SW 1271 (cell line): Measurements from ENCODE around the gene MYMX.
A peak's percentile ranks its signal among the peaks of the same experiment; 100 is the strongest.

Experiments used
- DNase-seq, 2 experiments: peaks; one replicate each; lab custom pipeline; 2025; lab: John Stamatoyannopoulos, UW

MYMX gene

DNA sequence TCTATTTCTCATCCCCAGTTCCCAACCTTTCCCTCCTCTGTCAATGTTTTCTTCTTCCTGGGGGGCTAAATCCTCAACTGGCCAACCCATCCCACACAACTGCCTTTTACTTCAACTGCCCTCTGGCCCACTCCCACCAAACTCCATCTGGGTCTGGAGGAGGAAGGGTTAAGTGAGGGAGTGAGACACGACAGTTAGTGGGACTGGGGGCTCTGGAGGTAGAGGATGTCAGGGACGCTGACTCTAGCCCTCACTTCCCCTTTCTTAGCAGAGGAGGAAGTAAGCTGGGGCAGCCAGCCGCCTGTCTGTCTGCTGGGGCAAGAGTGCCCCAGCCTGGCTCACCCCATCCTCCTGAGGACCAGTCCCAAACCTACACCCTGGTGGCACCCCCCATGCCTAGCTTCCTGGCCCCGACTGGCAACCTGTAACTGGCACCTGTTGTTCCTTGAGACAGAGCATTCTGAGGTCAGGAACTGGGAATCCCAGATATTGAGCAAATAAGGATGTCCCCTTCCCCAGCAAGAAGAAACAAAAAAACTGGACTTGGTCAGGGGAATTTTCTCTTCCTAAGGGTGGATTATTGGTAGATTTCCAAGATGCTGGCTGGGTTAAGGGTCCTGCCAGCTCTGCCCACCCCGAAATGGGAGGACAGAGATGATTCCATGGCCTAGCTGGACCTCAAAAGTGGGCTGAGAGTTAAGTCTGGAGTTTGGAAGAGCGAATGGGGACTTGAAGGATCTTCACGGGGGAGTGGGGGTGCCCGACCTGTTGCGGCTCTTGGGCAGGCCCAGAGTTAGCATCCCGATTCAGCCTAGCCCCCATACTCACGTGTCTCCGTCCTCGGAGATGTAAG is 47.7 kb downstream of the MYMX start:
- no peak for DNase-seq

DNA sequence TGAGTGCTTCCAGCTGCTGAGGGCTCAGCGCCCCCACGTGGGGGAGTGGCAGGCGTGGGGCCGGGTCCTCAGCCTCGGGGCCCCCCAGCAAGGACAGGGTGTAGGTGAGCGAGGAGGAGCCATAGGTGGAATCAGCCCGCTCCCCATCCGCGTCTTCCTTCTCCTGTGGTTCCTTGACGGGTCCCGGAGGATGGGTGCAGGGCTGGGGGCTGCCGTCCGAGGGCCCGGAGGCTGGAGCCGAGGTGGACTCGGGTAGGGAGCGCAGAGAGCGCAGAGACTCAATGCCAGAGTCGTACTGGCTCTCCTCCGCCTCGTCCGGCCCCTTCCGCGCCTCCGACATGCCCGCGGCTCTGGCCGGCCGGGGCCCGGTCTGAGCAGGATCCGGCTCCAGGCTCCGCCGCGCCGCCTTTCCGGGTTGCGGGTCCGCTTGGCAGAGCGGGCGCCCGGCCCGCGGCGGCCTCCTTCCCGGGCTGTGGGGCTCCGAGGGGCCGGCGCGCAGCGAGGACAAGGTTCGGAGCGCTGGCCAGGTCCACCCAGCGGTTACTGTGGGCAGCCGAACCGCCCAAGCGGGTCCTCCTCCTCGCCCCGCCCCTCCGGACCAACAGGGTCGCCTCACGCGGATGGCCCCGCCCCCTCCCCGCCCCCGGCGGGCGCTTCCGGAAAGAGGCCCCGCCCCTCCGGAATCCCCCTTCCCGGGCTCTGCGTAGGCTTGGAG is 48.4 kb downstream of the MYMX start, which contains the start of gene NFKBIE:
NFKBIE (minus strand) TSS at position 545 of the 715 bp plus-strand sequence; CDS start at position 340, 205 bp downstream.
- DNase-seq: peak; percentile 83 to 84

DNA sequence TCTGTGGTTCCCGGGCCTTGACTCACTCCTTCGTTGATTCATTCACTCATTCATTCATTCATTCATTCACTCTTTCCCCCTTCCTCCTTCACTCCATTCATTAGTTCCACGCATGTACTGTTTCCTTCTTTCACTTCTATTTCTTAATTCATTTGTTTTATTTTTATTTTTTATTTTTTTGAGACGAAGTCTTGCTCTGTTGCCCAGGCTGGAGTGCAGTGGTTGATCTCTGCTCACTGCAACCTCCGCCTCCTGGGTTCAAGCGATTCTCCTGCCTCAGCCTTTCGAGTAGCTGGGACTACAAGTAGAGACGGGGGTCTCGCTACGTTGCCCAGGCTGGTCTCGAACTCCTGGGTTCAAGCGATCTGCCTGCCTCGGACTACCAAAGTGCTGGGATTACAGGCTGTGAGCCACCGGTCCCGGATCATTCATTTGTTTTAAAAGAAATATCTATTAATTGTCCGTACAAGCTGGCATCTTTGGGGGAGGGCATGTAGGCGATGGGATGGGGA is 49.1 kb downstream of the MYMX start:
- no peak for DNase-seq

GRCh38 chr6:44266347-44266746 is 49.6 kb downstream of the MYMX start:
- no peak for DNase-seq

DNA sequence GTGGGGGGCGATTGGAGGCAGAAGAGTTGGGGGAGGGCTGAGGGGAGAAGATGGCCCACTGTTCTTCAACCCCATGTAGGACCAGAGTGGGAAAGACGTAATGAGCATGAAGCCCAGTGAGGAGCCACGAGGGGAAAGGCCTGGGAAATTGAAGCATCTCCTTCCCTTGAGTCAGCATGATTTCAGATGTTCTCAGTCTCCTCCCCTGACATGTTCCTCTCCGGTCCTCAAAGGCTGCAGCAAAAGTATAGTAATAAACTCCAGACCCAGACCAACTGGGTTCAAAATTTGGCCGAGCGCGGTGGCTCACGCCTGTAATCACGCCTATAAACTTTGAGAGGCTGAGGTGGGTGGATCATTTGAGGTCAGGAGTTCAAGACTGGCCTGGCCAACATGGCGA is 50.5 kb downstream of the MYMX start:
- no peak for DNase-seq
